Colonic mucosa (tissue), 4 donors: ENCODE results near the gene ANK3. TPM values are rescaled to one million over a fixed set of nuclear protein-coding genes. Genes with fewer than 3 reads are reported as not detected.

Source experiments
- DNase-seq: peaks from one replicate; pipeline ENCODE4 v3.0.0-alpha.2; 2020
- H3K27ac ChIP-seq: fragments of 200-600 bp; one replicate; pipeline ENCODE4 v1.8.0; 2021
- H3K27me3 ChIP-seq: fragments of 200-600 bp; one replicate; pipeline ENCODE4 v1.8.0; 2021
- H3K36me3 ChIP-seq: fragments of 200-600 bp; one replicate; pipeline ENCODE4 v1.8.0; 2021
- H3K4me1 ChIP-seq: fragments of 200-600 bp; one replicate; pipeline ENCODE4 v1.8.0; 2021; ENCODE audit warnings: mild to moderate bottlenecking
- H3K4me3 ChIP-seq: fragments of 200-600 bp; one replicate; pipeline ENCODE4 v1.8.0; 2021
- H3K9ac ChIP-seq, 2 donors: one replicate each; pipeline ENCODE4 v1.7.0; 2013; ENCODE audit warnings: control low read depth in 2 of 2, low read depth in 2 of 2, low read length in 2 of 2
- H3K9me3 ChIP-seq: fragments of 200-600 bp; one replicate; pipeline ENCODE4 v1.8.0; 2021
- CTCF ChIP-seq: fragments of 200-600 bp; IDR thresholded peaks from one replicate; pipeline ENCODE4 v1.8.0; 2022; ENCODE audit warnings: antibody characterized with exemption, mild to moderate bottlenecking
- intact Hi-C: fragments of 100-400 bp; cut with DNase I; formaldehyde crosslinking; loops from one replicate; pipeline ENCODE4 v1.14.1; 2022
- total RNA-seq, 2 donors: library from RNA; stranded (reverse); fragmentation: NEBNext Ultra II Directional in 1 of 2; extraction: Animal tissue kit (Norgen Biotek cat#: 25700) in 1 of 2; gene quantifications; one replicate each; pipeline ENCODE4 v1.2.1, GENCODE V29; 2021
- donor health status: healthy.
- donor health status: DM: no; HTN: no; CAD: no.
- donor health status: DM: no; HTN: no; CAD: no.

ANK3 gene
- total RNA-seq, 2 donors from 2014 or later = 34.6 to 82.8 TPM

- Histone ChIP-seq H3K27me3 (no peaks in the 10 kb centered on the region), H3K9me3 (no peaks in the 10 kb centered on the region), H3K36me3 (no peaks in the 10 kb centered on the region), H3K27ac (no peak overlapping the region), H3K4me1 (no peaks in the 10 kb centered on the region), H3K9ac (no peak overlapping the region), H3K4me3 (no peak overlapping the region)
- TF ChIP-seq CTCF = no peak
- intact Hi-C loops = no loop called here
- no peak for DNase-seq
Observed at GRCh38 chr10:60135020-60135419, 254.7 kb downstream of the ANK3 start.

- no peaks in the 10 kb centered on the region for H3K9me3 ChIP-seq
- H3K9ac ChIP-seq = no peak overlapping the region
- no peak for TF ChIP-seq CTCF
- intact Hi-C loops = no loop called here
- DNase-seq = no peak
- H3K27me3 ChIP-seq = no peaks in the 10 kb centered on the region
- H3K36me3 ChIP-seq = no peaks in the 10 kb centered on the region
- H3K4me1 ChIP-seq = no peaks in the 10 kb centered on the region
- H3K27ac ChIP-seq = no peak overlapping the region
- H3K4me3 ChIP-seq = no peak overlapping the region
Observed at GRCh38 chr10:60134548-60134947, 255.1 kb downstream of the ANK3 start.

GRCh38 chr10:60130130-60130579, 259.5 kb downstream of the ANK3 start:
- H3K4me1 ChIP-seq = no peaks in the 10 kb centered on the region
- TF ChIP-seq CTCF = no peak
- H3K27ac ChIP-seq = no peak overlapping the region
- no peak overlapping the region for H3K4me3 ChIP-seq
- intact Hi-C loops = no loop called here
- H3K36me3 ChIP-seq = no peaks in the 10 kb centered on the region
- no peaks in the 10 kb centered on the region for H3K9me3 ChIP-seq
- DNase-seq = no peak
- H3K27me3 ChIP-seq = no peaks in the 10 kb centered on the region
- no peak overlapping the region for H3K9ac ChIP-seq

GRCh38 chr10:60125895-60126294, 263.8 kb downstream of the ANK3 start:
- Histone ChIP-seq H3K9me3 (no peaks in the 10 kb centered on the region), H3K36me3 (no peaks in the 10 kb centered on the region), H3K27me3 (no peaks in the 10 kb centered on the region), H3K4me3 (no peak overlapping the region), H3K4me1 (no peaks in the 10 kb centered on the region), H3K9ac (no peak overlapping the region), H3K27ac (no peak overlapping the region)
- intact Hi-C loops = no loop called here
- no peak for TF ChIP-seq CTCF
- DNase-seq = no peak

- H3K4me3 ChIP-seq = no peak overlapping the region
- DNase-seq = no peak
- intact Hi-C loops = no loop called here
- no peaks in the 10 kb centered on the region for H3K9me3 ChIP-seq
- H3K9ac ChIP-seq = no peak overlapping the region
- no peak for TF ChIP-seq CTCF
- no peaks in the 10 kb centered on the region for H3K27me3 ChIP-seq
- no peaks in the 10 kb centered on the region for H3K4me1 ChIP-seq
- no peak overlapping the region for H3K27ac ChIP-seq
- H3K36me3 ChIP-seq = no peaks in the 10 kb centered on the region
Observed at GRCh38 chr10:60124536-60124935, 265.1 kb downstream of the ANK3 start.

- Histone ChIP-seq H3K4me1 (no peaks in the 10 kb centered on the region), H3K4me3 (no peak overlapping the region), H3K27me3 (no peaks in the 10 kb centered on the region), H3K9ac (no peak overlapping the region), H3K27ac (no peak overlapping the region), H3K9me3 (no peaks in the 10 kb centered on the region), H3K36me3 (no peaks in the 10 kb centered on the region)
- intact Hi-C loops = no loop called here
- DNase-seq = no peak
- TF ChIP-seq CTCF = no peak
Observed at GRCh38 chr10:60123668-60124067, 266.0 kb downstream of the ANK3 start.
